Measurements from ENCODE around the gene DUSP8.

DUSP8 gene

GRCh38 chr11:1566381-1567051, 5.6 kb downstream of the DUSP8 start:
- in situ Hi-C loops (cut with MboI; ENCODE audit: low sequenced_read_pairs, unreplicated experiment) = no loop called here
- TF ChIP-seq CTCF (IDR thresholded peaks at IDR 0.05; ENCODE audit: borderline replicate concordance, control extremely low read depth, extremely low read depth, insufficient read depth, missing control alignments) = no peak
- DNase-seq (ENCODE audit: low spot score) = no peak

- no peak for TF ChIP-seq CTCF (IDR thresholded peaks at IDR 0.05; ENCODE audit: borderline replicate concordance, control extremely low read depth, extremely low read depth, insufficient read depth, missing control alignments)
- no peak for DNase-seq (ENCODE audit: low spot score)
- in situ Hi-C loops (cut with MboI; ENCODE audit: low sequenced_read_pairs, unreplicated experiment) = no loop called here
These were observed 6.2 kb downstream of the DUSP8 start for GRCh38 chr11:1565904-1566247.

GRCh38 chr11:1565173-1565903, 6.7 kb downstream of the DUSP8 start:
- TF ChIP-seq CTCF (IDR thresholded peaks at IDR 0.05; ENCODE audit: borderline replicate concordance, control extremely low read depth, extremely low read depth, insufficient read depth, missing control alignments) = no peak
- no peak for DNase-seq (ENCODE audit: low spot score)
- in situ Hi-C loops (cut with MboI; ENCODE audit: low sequenced_read_pairs, unreplicated experiment) = no loop called here

- in situ Hi-C loops (cut with MboI; ENCODE audit: low sequenced_read_pairs, unreplicated experiment) = no loop called here
- no peak for TF ChIP-seq CTCF (IDR thresholded peaks at IDR 0.05; ENCODE audit: borderline replicate concordance, control extremely low read depth, extremely low read depth, insufficient read depth, missing control alignments)
- DNase-seq (ENCODE audit: low spot score) = no peak
These were observed 7.4 kb downstream of the DUSP8 start for GRCh38 chr11:1564535-1565172.

- no peak for DNase-seq (ENCODE audit: low spot score)
- TF ChIP-seq CTCF (IDR thresholded peaks at IDR 0.05; ENCODE audit: borderline replicate concordance, control extremely low read depth, extremely low read depth, insufficient read depth, missing control alignments) = no peak
- in situ Hi-C loops (cut with MboI; ENCODE audit: low sequenced_read_pairs, unreplicated experiment) = no loop called here
These were observed 8.2 kb downstream of the DUSP8 start for GRCh38 chr11:1563697-1564534.

GRCh38 chr11:1563149-1563638, 8.9 kb downstream of the DUSP8 start:
- in situ Hi-C loops (cut with MboI; ENCODE audit: low sequenced_read_pairs, unreplicated experiment) = no loop called here
- TF ChIP-seq CTCF (IDR thresholded peaks at IDR 0.05; ENCODE audit: borderline replicate concordance, control extremely low read depth, extremely low read depth, insufficient read depth, missing control alignments) = no peak
- DNase-seq (ENCODE audit: low spot score) = no peak

All from GM13976 (cell line).